HG03460 (cell line): Measurements from ENCODE around the gene EIF2B4.

Source experiments
- ATAC-seq: cut with Tn5 transposase; IDR thresholded peaks from one replicate; pipeline ENCODE4 v1.9.1; 2021; ENCODE audit not compliant: unreplicated experiment

Gene EIF2B4

GRCh38 chr2:27370026-27370815, at the start of gene EIF2B4, which contains the start of gene SNX17:
Gene EIF2B4 (minus strand): TSS chr2:27370338. CDS start chr2:27370314, 24 bp downstream.
Gene SNX17 (plus strand): TSS chr2:27370616. CDS start chr2:27370744, 128 bp downstream.
- ATAC-seq, result peak; percentile 88

GRCh38 chr2:27416151-27416550, 46.0 kb upstream of the EIF2B4 start:
- no peak for ATAC-seq

- no peak for ATAC-seq
Measured at GRCh38 chr2:27412419-27413152, 42.4 kb upstream of the EIF2B4 start.

- peak; percentile 87 for ATAC-seq
Measured at GRCh38 chr2:27409321-27410073, 39.4 kb upstream of the EIF2B4 start, which contains the start of gene PPM1G. Gene PPM1G (minus strand): TSS chr2:27409591. CDS start chr2:27409422, 169 bp downstream.

- ATAC-seq, result peak; percentile 34
Measured at GRCh38 chr2:27408601-27409320, 38.6 kb upstream of the EIF2B4 start.

- ATAC-seq, result no peak
Measured at GRCh38 chr2:27407798-27408491, 37.8 kb upstream of the EIF2B4 start.

- no peak for ATAC-seq
Measured at GRCh38 chr2:27400348-27401135, 30.4 kb upstream of the EIF2B4 start.

GRCh38 chr2:27398962-27399361, 28.8 kb upstream of the EIF2B4 start:
- ATAC-seq, result no peak

GRCh38 chr2:27393225-27393624, 23.1 kb upstream of the EIF2B4 start:
- ATAC-seq, result no peak

GRCh38 chr2:27390822-27391679, 20.9 kb upstream of the EIF2B4 start:
- ATAC-seq, result no peak

- ATAC-seq, result no peak
Measured at GRCh38 chr2:27381577-27382181, 11.5 kb upstream of the EIF2B4 start.

GRCh38 chr2:27380626-27381545, 10.7 kb upstream of the EIF2B4 start, which contains the start of gene ZNF513:
Gene ZNF513 (minus strand): TSS chr2:27380734. CDS start chr2:27380526, 208 bp downstream.
- ATAC-seq, result peak; percentile 81

GRCh38 chr2:27379836-27380625, 9.9 kb upstream of the EIF2B4 start:
- ATAC-seq, result peak; percentile 27

GRCh38 chr2:27379383-27379835, 9.3 kb upstream of the EIF2B4 start:
- no peak for ATAC-seq

- ATAC-seq, result no peak
Measured at GRCh38 chr2:27378809-27379290, 8.7 kb upstream of the EIF2B4 start.
